Ishikawa (cell line): ENCODE results near the gene DHRS7C.

Experiments used
- CEBPB ChIP-seq: IDR thresholded peaks from 2 replicates; pipeline ENCODE4 v1.6.1; 2012
- CREB1 ChIP-seq: IDR thresholded peaks from 2 replicates; pipeline ENCODE4 v1.6.1; 2012; ENCODE audit warnings: low read depth
- EP300 ChIP-seq: IDR thresholded peaks from 2 replicates; pipeline ENCODE4 v1.6.1; 2012; ENCODE audit warnings: borderline replicate concordance
- FOXM1 ChIP-seq: IDR thresholded peaks from 2 replicates; pipeline ENCODE4 v1.6.1; 2012; ENCODE audit warnings: low read depth, borderline replicate concordance
- RAD21 ChIP-seq: IDR thresholded peaks from 2 replicates; pipeline ENCODE4 v1.6.1; 2012; ENCODE audit warnings: low read depth
- TAF1 ChIP-seq: IDR thresholded peaks from 2 replicates; pipeline ENCODE4 v1.6.1; 2012; ENCODE audit warnings: low read depth, mild to moderate bottlenecking
- TCF12 ChIP-seq: IDR thresholded peaks from 2 replicates; pipeline ENCODE4 v1.6.1; 2012; ENCODE audit warnings: low read depth
- TEAD4 ChIP-seq: IDR thresholded peaks from 2 replicates; pipeline ENCODE4 v1.6.1; 2012
- USF1 ChIP-seq: IDR thresholded peaks from 2 replicates; pipeline ENCODE4 v1.6.1; 2012
- YY1 ChIP-seq: IDR thresholded peaks from 2 replicates; pipeline ENCODE4 v1.6.1; 2012; ENCODE audit warnings: low read depth
- ZBTB7A ChIP-seq: IDR thresholded peaks from 2 replicates; pipeline ENCODE4 v1.6.1; 2012; ENCODE audit warnings: low read depth
- TF ChIP-seq, protein P1 (sequence below): IDR thresholded peaks from 2 replicates; pipeline ENCODE4 v1.6.1; 2012

GRCh38 chr17:9769036-9769695, 22.2 kb downstream of the DHRS7C start:
- TF ChIP-seq TAF1 (no peak), ZBTB7A (no peak), RAD21 (no peak), FOXM1 (no peak), EP300 (no peak), CEBPB (no peak), CREB1 (no peak), YY1 (no peak), TEAD4 (no peak), USF1 (no peak), TCF12 (no peak)
- TF ChIP-seq, protein P1, sequence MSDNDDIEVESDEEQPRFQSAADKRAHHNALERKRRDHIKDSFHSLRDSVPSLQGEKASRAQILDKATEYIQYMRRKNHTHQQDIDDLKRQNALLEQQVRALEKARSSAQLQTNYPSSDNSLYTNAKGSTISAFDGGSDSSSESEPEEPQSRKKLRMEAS = no peak
